Neural progenitor cell (in vitro differentiated cells): ENCODE data around the gene PRSS16.

ENCODE experiments used
- CTCF ChIP-seq: fragments of 200-600 bp; sonication (generic); IDR thresholded peaks from 2 replicates; pipeline ENCODE4 v1.5.1; 2017; ENCODE audit warnings: antibody characterized with exemption, mild to moderate bottlenecking
- EZH2 ChIP-seq: fragments of 200-600 bp; sonication (generic); IDR thresholded peaks from 2 replicates; pipeline ENCODE4 v1.6.1; 2017; ENCODE audit warnings: antibody characterized with exemption, mild to moderate bottlenecking, moderate library complexity

- TF ChIP-seq EZH2 (no peak), CTCF (no peak)
These were observed 18.5 kb upstream of the PRSS16 start for GRCh38 chr6:27228963-27229477.
